ENCODE results near the gene BLM. TPM values are rescaled to one million over a fixed set of nuclear protein-coding genes. Genes with fewer than 3 reads are reported as not detected.

The BLM gene
- polyA plus RNA-seq, 2 of the 4 experiments (the other 2 are of a cell fraction), result 10.5 to 15.2 TPM

DNA sequence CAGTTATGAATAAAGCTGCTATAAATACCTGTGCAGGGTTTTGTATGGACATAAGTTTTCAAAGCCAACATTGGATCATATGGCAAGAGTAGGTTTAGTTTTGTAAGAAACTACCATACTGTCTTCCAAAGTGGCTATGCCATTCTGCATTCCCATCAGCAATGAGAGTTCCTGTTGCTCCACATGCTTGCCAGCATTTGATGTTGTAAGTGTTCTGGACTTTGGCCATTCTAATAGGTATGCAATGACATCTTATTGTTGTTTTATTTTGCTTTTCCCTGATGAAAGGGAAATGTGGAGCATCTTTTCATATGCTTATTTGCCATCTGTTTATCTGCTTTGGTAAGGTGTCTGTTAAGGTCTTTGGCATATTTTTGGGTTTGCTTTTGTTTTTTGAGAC lies 22.2 kb upstream of the BLM start:
- no peak overlapping the region for H3K4me2 ChIP-seq
- TF ChIP-seq, protein P1, sequence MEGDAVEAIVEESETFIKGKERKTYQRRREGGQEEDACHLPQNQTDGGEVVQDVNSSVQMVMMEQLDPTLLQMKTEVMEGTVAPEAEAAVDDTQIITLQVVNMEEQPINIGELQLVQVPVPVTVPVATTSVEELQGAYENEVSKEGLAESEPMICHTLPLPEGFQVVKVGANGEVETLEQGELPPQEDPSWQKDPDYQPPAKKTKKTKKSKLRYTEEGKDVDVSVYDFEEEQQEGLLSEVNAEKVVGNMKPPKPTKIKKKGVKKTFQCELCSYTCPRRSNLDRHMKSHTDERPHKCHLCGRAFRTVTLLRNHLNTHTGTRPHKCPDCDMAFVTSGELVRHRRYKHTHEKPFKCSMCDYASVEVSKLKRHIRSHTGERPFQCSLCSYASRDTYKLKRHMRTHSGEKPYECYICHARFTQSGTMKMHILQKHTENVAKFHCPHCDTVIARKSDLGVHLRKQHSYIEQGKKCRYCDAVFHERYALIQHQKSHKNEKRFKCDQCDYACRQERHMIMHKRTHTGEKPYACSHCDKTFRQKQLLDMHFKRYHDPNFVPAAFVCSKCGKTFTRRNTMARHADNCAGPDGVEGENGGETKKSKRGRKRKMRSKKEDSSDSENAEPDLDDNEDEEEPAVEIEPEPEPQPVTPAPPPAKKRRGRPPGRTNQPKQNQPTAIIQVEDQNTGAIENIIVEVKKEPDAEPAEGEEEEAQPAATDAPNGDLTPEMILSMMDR (IDR thresholded peaks at IDR 0.05), result no peak
- TF ChIP-seq MAZ (IDR thresholded peaks at IDR 0.05; ENCODE audit: borderline replicate concordance, low read depth, low read length) (no peak), TP53 (CRISPR knock-in tag; IDR thresholded peaks at IDR 0.05) (no peak), CHD4 (IDR thresholded peaks at IDR 0.05; ENCODE audit: borderline replicate concordance) (no peak), RCOR1 (IDR thresholded peaks at IDR 0.05; ENCODE audit: low read depth, low read length) (no peak), SMC3 (IDR thresholded peaks at IDR 0.05) (no peak), MAFK (IDR thresholded peaks at IDR 0.05; ENCODE audit: partially characterized antibody) (no peak), KDM1A (IDR thresholded peaks at IDR 0.05; ENCODE audit: low read depth) (no peak), RAD21 (conservative IDR thresholded peaks at IDR 0.05 in 1 of 2, IDR thresholded peaks at IDR 0.05 in 1 of 2) (no peak), ZNF302 (CRISPR knock-in tag; IDR thresholded peaks at IDR 0.05) (no peak), ZFP36 (IDR thresholded peaks at IDR 0.05; ENCODE audit: borderline replicate concordance, partially characterized antibody) (no peak), POLR2A (IDR thresholded peaks at IDR 0.05; ENCODE audit: low read length) (no peak), ZSCAN20 (CRISPR knock-in tag; IDR thresholded peaks at IDR 0.05) (no peak), HOXA7 (CRISPR knock-in tag; IDR thresholded peaks at IDR 0.05) (no peak), NPAS2 (CRISPR knock-in tag; IDR thresholded peaks at IDR 0.05; ENCODE audit: borderline replicate concordance) (no peak), BHLHE40 (IDR thresholded peaks at IDR 0.05; ENCODE audit: low read depth, low read length) (no peak), CBX2 (IDR thresholded peaks at IDR 0.05; ENCODE audit: borderline replicate concordance, low read depth) (no peak)
- TF ChIP-seq, protein P2, sequence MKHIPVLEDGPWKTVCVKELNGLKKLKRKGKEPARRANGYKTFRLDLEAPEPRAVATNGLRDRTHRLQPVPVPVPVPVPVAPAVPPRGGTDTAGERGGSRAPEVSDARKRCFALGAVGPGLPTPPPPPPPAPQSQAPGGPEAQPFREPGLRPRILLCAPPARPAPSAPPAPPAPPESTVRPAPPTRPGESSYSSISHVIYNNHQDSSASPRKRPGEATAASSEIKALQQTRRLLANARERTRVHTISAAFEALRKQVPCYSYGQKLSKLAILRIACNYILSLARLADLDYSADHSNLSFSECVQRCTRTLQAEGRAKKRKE (CRISPR knock-in tag; IDR thresholded peaks at IDR 0.05; ENCODE audit: low read depth), result no peak
- TF ChIP-seq, protein P3, sequence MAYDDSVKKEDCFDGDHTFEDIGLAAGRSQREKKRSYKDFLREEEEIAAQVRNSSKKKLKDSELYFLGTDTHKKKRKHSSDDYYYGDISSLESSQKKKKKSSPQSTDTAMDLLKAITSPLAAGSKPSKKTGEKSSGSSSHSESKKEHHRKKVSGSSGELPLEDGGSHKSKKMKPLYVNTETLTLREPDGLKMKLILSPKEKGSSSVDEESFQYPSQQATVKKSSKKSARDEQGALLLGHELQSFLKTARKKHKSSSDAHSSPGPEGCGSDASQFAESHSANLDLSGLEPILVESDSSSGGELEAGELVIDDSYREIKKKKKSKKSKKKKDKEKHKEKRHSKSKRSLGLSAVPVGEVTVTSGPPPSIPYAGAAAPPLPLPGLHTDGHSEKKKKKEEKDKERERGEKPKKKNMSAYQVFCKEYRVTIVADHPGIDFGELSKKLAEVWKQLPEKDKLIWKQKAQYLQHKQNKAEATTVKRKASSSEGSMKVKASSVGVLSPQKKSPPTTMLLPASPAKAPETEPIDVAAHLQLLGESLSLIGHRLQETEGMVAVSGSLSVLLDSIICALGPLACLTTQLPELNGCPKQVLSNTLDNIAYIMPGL (CRISPR knock-in tag; IDR thresholded peaks at IDR 0.05; ENCODE audit: borderline replicate concordance), result no peak
- TF ChIP-seq, protein P4, sequence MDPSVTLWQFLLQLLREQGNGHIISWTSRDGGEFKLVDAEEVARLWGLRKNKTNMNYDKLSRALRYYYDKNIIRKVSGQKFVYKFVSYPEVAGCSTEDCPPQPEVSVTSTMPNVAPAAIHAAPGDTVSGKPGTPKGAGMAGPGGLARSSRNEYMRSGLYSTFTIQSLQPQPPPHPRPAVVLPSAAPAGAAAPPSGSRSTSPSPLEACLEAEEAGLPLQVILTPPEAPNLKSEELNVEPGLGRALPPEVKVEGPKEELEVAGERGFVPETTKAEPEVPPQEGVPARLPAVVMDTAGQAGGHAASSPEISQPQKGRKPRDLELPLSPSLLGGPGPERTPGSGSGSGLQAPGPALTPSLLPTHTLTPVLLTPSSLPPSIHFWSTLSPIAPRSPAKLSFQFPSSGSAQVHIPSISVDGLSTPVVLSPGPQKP (IDR thresholded peaks at IDR 0.05; ENCODE audit: low read depth, low read length), result no peak
- FAIRE-seq (no peak), ATAC-seq (no peak), DNase-seq (ENCODE audit: low read depth in 1 of 2, low spot score in 1 of 2) (no peak)
- ChIA-PET POLR2A (no interaction called here), CTCF (interaction anchor here (1.0 kb wide), 1 partner anchor 47 kb away, joined by 4 read pairs; no protein-coding TSS in a partner anchor)
- H3K9me3 ChIP-seq, result no peaks in the 10 kb centered on the region
- H3K4me1 ChIP-seq, result no peaks in the 10 kb centered on the region
- no peak overlapping the region for H3K4me3 ChIP-seq
- H3K27ac ChIP-seq, result no peak overlapping the region

DNA sequence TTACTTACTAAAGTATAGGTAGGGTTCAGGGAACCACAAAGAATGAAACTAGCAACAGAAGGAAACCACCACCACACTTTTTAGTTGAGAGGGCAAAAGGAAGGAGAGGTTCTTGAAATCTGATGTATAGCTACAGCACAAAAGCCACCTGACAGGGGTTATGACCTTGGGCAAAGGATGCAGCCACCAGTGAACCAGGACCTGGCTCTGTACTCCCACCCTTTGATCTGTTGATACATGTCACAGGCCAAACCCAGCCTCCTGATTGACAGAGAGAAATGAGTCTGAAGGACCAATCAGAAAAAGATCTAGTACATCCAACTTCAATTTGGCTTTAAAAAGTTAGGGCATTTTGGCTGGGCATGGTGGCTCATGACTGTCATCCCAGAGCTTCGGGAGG lies 20.0 kb upstream of the BLM start:
- Histone ChIP-seq H3K4me1 (no peaks in the 10 kb centered on the region), H3K27ac (no peak overlapping the region), H3K4me3 (no peak overlapping the region), H3K9me3 (no peaks in the 10 kb centered on the region), H3K4me2 (no peak overlapping the region)
- CTCF ChIA-PET, result interaction anchor here (0.6 to 4.6 kb wide), 5 partner anchors 49 to 924 kb away, joined by 3 to 19 read pairs (median 4); no protein-coding TSS in a partner anchor
- POLR2A ChIA-PET, result no interaction called here
- DNase-seq (ENCODE audit: low read depth in 1 of 2, low spot score in 1 of 2) (no peak), ATAC-seq (no peak), FAIRE-seq (no peak)
- WGBS (ENCODE audit: missing lambda C conversion rate), result 55% methylated on average over 1 of the region's 1 CpG
- TF ChIP-seq MAFK (IDR thresholded peaks at IDR 0.05; ENCODE audit: partially characterized antibody), result no peak
- TF ChIP-seq, protein P1 (IDR thresholded peaks at IDR 0.05), result no peak
- no peak for TF ChIP-seq ZC3H11A (IDR thresholded peaks at IDR 0.05)
- no peak for TF ChIP-seq NR3C1 (IDR thresholded peaks at IDR 0.05)
- no peak for TF ChIP-seq TFCP2L1 (CRISPR knock-in tag; IDR thresholded peaks at IDR 0.05)
- TF ChIP-seq RARB (CRISPR knock-in tag; IDR thresholded peaks at IDR 0.05), result no peak
- TF ChIP-seq ZFP36 (IDR thresholded peaks at IDR 0.05; ENCODE audit: borderline replicate concordance, partially characterized antibody), result no peak
- TF ChIP-seq CHD2 (IDR thresholded peaks at IDR 0.05; ENCODE audit: low read length, partially characterized antibody), result no peak
- no peak for TF ChIP-seq FOXS1 (CRISPR knock-in tag; IDR thresholded peaks at IDR 0.05)
- no peak for TF ChIP-seq HOXB13 (CRISPR knock-in tag; IDR thresholded peaks at IDR 0.05; ENCODE audit: low read depth)
- no peak for TF ChIP-seq EHF (CRISPR knock-in tag; IDR thresholded peaks at IDR 0.05)
